ENCODE results near the gene BACH2. TPM values are rescaled to one million over a fixed set of nuclear protein-coding genes. Genes with fewer than 3 reads are reported as not detected.

The BACH2 gene
- total and polyA plus RNA-seq, 9 of the 15 experiments (the other 6 are each of a cell fraction or from before 2014, with no cell fraction given): 0.06 to 3.1 (median 0.59) TPM

DNA sequence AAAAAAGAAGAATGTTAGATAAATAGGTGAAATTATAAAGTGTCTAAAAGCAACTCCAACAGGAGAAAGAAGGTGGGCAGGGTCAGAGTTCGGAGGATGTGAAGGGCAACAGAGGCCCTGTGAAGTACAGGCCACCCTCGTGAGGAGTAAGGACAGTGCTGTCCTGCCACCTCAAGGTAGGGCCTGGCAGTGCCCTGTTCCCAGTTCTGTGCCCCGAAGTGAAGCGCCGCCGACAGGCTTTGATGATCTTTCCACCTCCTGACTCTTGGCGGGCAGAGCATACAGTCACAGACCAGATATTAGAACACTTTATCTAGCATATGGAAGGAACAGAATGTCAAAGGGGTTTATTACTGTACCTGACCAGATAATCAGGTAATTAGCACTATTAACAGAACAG, 326.6 kb downstream of the BACH2 start:
- CTCF ChIA-PET (ENCODE audit: low intra/inter-chr PET ratio): interaction anchor here (0.7 to 1.3 kb wide), 6 partner anchors 109 to 510 kb away, joined by 3 to 5 read pairs (median 4); no protein-coding TSS in a partner anchor
- Histone ChIP-seq H3K9me1 (ENCODE audit: control insufficient read depth, insufficient read depth, low read length) (no peaks in the 10 kb centered on the region), H3K4me3 (no peak overlapping the region), H3K27me3 (ENCODE audit: control insufficient read depth in 2 of 2, insufficient read depth in 2 of 2, low read length in 2 of 2) (peaks cover 0 to 11% of the 10 kb centered on the region in 2 experiments; a peak in 1 of 5 replicates), H3K36me3 (ENCODE audit: control insufficient read depth, insufficient read depth, low read length) (no peaks in the 10 kb centered on the region), H4K20me1 (replicated peaks; ENCODE audit: control insufficient read depth, insufficient read depth, low read length) (no peaks in the 10 kb centered on the region), H3K4me2 (ENCODE audit: insufficient read depth, low read length) (no peak overlapping the region), H3K79me2 (ENCODE audit: control insufficient read depth, insufficient read depth, low read length) (no peaks in the 10 kb centered on the region), H3K27ac (ENCODE audit: extremely low read depth, low read depth, low read length) (no peak overlapping the region), H3K9me3 (replicated peaks; ENCODE audit: control insufficient read depth, insufficient read depth, low read depth, low read length) (no peaks in the 10 kb centered on the region), H3K9ac (ENCODE audit: insufficient read depth in 1 of 2, low read depth in 2 of 2, low read length in 2 of 2) (no peak overlapping the region), H2AFZ (ENCODE audit: low read depth, low read length) (no peak overlapping the region), H3K4me1 (replicated peaks in 1 of 2; ENCODE audit: control insufficient read depth in 2 of 2, insufficient read depth in 2 of 2, low read length in 2 of 2) (peaks cover 3% of the 10 kb centered on the region in 2 experiments; a peak in 1 of 5 replicates)
- in situ Hi-C loops (cut with MboI): no loop called here
- no TSS peak for BruUV-seq (replicated peaks)
- 24% methylated on average over 7 of the region's 7 CpGs for WGBS (ENCODE audit: insufficient coverage, low coverage, missing lambda C conversion rate)
- POLR2A ChIA-PET: interaction anchor here (0.6 kb wide), 1 partner anchor 28 kb away, joined by 3 read pairs; no protein-coding TSS in a partner anchor
- no peak for TF ChIP-seq ZNF778 (CRISPR knock-in tag; IDR thresholded peaks at IDR 0.05)
- no peak for TF ChIP-seq POLR2A (conservative IDR thresholded peaks at IDR 0.05)
- no peak for TF ChIP-seq DEAF1 (CRISPR knock-in tag; IDR thresholded peaks at IDR 0.05)
- TF ChIP-seq KLF6 (CRISPR knock-in tag; IDR thresholded peaks at IDR 0.05; ENCODE audit: borderline replicate concordance): no peak
- no peak for TF ChIP-seq MAFG (tag; conservative IDR thresholded peaks at IDR 0.05)
- DNase-seq (ENCODE audit: extremely low read depth in 1 of 4, low spot score in 3 of 4) (no peak), FAIRE-seq (no peak), ATAC-seq (no peak)
- intact Hi-C loops (cut with micrococcal nuclease): loop anchor here (1.0 to 2.0 kb wide), 3 partner anchors 209 to 509 kb away; no protein-coding TSS in a partner anchor

Data from K562 (cell line).